GM23338 (cell line): ENCODE results near the gene ZNF804B. TPM values are rescaled to one million over a fixed set of nuclear protein-coding genes. Genes with fewer than 3 reads are reported as not detected.

Source experiments
- ATAC-seq: fragments of 200-7000 bp; cut with Tn5 transposase; 3 replicates; pipeline ENCODE4 v1.9.1; 2020
- DNase-seq: peaks from one replicate; pipeline ENCODE4 v3.0.0-alpha.2; 2015; ENCODE audit warnings: low spot score
- H2AFZ ChIP-seq: fragments of 200-600 bp; sonication (generic); 2 replicates; pipeline ENCODE4 v1.8.0; 2016; ENCODE audit warnings: antibody characterized with exemption, mild to moderate bottlenecking, moderate library complexity
- H3F3A ChIP-seq: fragments of 200-600 bp; sonication (generic); replicated peaks from 2 replicates; pipeline ENCODE4 v1.8.0; 2017; ENCODE audit warnings: antibody characterized with exemption, mixed run types, low read depth
- H3K27ac ChIP-seq: fragments of 200-600 bp; sonication (generic); 2 replicates; pipeline ENCODE4 v1.6.1; 2016; ENCODE audit warnings: low read depth
- H3K27me3 ChIP-seq: fragments of 200-600 bp; sonication (generic); 2 replicates; pipeline ENCODE4 v1.8.0; 2016; ENCODE audit warnings: mild to moderate bottlenecking, mixed run types, moderate library complexity; ENCODE audit not compliant: insufficient read depth
- H3K36me3 ChIP-seq: fragments of 200-600 bp; sonication (generic); 2 replicates; pipeline ENCODE4 v1.8.0; 2016; ENCODE audit warnings: mild to moderate bottlenecking; ENCODE audit not compliant: insufficient read depth
- H3K4me1 ChIP-seq: fragments of 200-600 bp; sonication (generic); 2 replicates; pipeline ENCODE4 v1.8.0; 2016; ENCODE audit warnings: mild to moderate bottlenecking, moderate library complexity; ENCODE audit not compliant: insufficient read depth
- H3K4me2 ChIP-seq: fragments of 200-600 bp; sonication (generic); 2 replicates; pipeline ENCODE4 v1.7.1; 2017; ENCODE audit warnings: mixed run types
- H3K4me3 ChIP-seq: fragments of 200-600 bp; sonication (generic); 2 replicates; pipeline ENCODE4 v1.6.1; 2016; ENCODE audit warnings: mixed run types
- H3K79me2 ChIP-seq: fragments of 200-600 bp; sonication (generic); replicated peaks from 2 replicates; pipeline ENCODE4 v1.8.0; 2017; ENCODE audit warnings: mild to moderate bottlenecking; ENCODE audit not compliant: insufficient read depth
- H3K9me2 ChIP-seq: fragments of 200-600 bp; sonication (generic); 2 replicates; pipeline ENCODE4 v1.8.0; 2017; ENCODE audit not compliant: insufficient read depth
- H4K20me1 ChIP-seq: fragments of 200-600 bp; sonication (generic); replicated peaks from 2 replicates; pipeline ENCODE4 v1.8.0; 2017; ENCODE audit warnings: mild to moderate bottlenecking; ENCODE audit not compliant: insufficient read depth
- H3K27ac Mint-ChIP-seq: 2 replicates; pipeline ENCODE4 v1.8.0; 2020; ENCODE audit warnings: inconsistent platforms, mild to moderate bottlenecking, moderate library complexity, mixed read lengths
- H3K27me3 Mint-ChIP-seq: 3 replicates; pipeline ENCODE4 v1.8.0; 2022; ENCODE audit warnings: low read depth, mild to moderate bottlenecking, moderate library complexity, mixed read lengths, inconsistent platforms; ENCODE audit not compliant: insufficient read depth, poor library complexity
- H3K36me3 Mint-ChIP-seq: 3 replicates; pipeline ENCODE4 v1.8.0; 2021; ENCODE audit warnings: low read depth, mild to moderate bottlenecking, inconsistent platforms, moderate library complexity, mixed read lengths
- H3K4me1 Mint-ChIP-seq: 3 replicates; pipeline ENCODE4 v1.8.0; 2020; ENCODE audit warnings: mild to moderate bottlenecking, inconsistent platforms, mixed read lengths
- H3K4me3 Mint-ChIP-seq: 3 replicates; pipeline ENCODE4 v1.8.0; 2021; ENCODE audit warnings: moderate library complexity, mild to moderate bottlenecking, inconsistent platforms, mixed read lengths
- H3K9me3 Mint-ChIP-seq: 3 replicates; pipeline ENCODE4 v1.8.0; 2020; ENCODE audit warnings: moderate library complexity, mild to moderate bottlenecking, inconsistent platforms, mixed read lengths
- CREB1 ChIP-seq: fragments of 250-450 bp; sonication (Bioruptor Pico); IDR thresholded peaks from 2 replicates; pipeline ENCODE4 v1.5.0; 2020; ENCODE audit warnings: low read depth, mild to moderate bottlenecking, moderate library complexity
- EZH2 ChIP-seq: fragments of 200-600 bp; sonication (generic); IDR thresholded peaks from one replicate; pipeline ENCODE4 v1.8.0; 2017; ENCODE audit warnings: antibody characterized with exemption, mild to moderate bottlenecking, low read depth; ENCODE audit not compliant: unreplicated experiment
- JUNB ChIP-seq: IDR thresholded peaks from one replicate; pipeline ENCODE4 v1.6.1; 2016; ENCODE audit warnings: antibody characterized with exemption; ENCODE audit not compliant: unreplicated experiment
- NANOG ChIP-seq: IDR thresholded peaks from 2 replicates; pipeline ENCODE4 v1.6.1; 2016; ENCODE audit warnings: antibody characterized with exemption, borderline replicate concordance
- POLR2AphosphoS5 ChIP-seq: IDR thresholded peaks from 2 replicates; pipeline ENCODE4 v1.6.1; 2016; ENCODE audit warnings: antibody characterized with exemption, low read depth
- ZNF114 ChIP-seq: fragments of 250-450 bp; sonication (Bioruptor Pico); IDR thresholded peaks from 2 replicates; pipeline ENCODE4 v1.5.0; 2020; ENCODE audit warnings: mild to moderate bottlenecking, moderate library complexity
- ZNF331 ChIP-seq: fragments of 250-450 bp; sonication (Bioruptor Pico); IDR thresholded peaks from 2 replicates; pipeline ENCODE4 v1.5.0; 2020; ENCODE audit warnings: low read depth, mild to moderate bottlenecking, moderate library complexity
- polyA plus RNA-seq: library from polyadenylated mRNA; unstranded; fragments of >200 nt; fragmentation: Nextera tagmentation; extraction: Ambion mirVana; gene quantifications from 2 replicates; pipeline ENCODE4 v1.2.1, GENCODE V29; 2016
- total RNA-seq: library from RNA; depleted of rRNA; stranded (reverse); fragments of >200 nt; shearing (Covaris generic); gene quantifications from 2 replicates; pipeline ENCODE4 v1.2.3, GENCODE V29; 2014
- TF ChIP-seq, protein P1 (sequence below): IDR thresholded peaks from one replicate; pipeline ENCODE4 v1.6.1; 2018; ENCODE audit warnings: antibody characterized with exemption; ENCODE audit not compliant: unreplicated experiment
- TF ChIP-seq, protein P2 (sequence below), 2 experiments: fragments of 200-600 bp in 1 of 2; sonication (generic) in 1 of 2; conservative IDR thresholded peaks; 2 replicates each; pipeline versions ENCODE4 v1.5.1 to v1.6.1; 2016 to 2017; ENCODE audit warnings: antibody characterized with exemption in 2 of 2, low read depth in 2 of 2, mild to moderate bottlenecking in 2 of 2, moderate library complexity in 1 of 2

Gene ZNF804B
- total and polyA plus RNA-seq, 2 experiments from 2014 or later = not detected

DNA sequence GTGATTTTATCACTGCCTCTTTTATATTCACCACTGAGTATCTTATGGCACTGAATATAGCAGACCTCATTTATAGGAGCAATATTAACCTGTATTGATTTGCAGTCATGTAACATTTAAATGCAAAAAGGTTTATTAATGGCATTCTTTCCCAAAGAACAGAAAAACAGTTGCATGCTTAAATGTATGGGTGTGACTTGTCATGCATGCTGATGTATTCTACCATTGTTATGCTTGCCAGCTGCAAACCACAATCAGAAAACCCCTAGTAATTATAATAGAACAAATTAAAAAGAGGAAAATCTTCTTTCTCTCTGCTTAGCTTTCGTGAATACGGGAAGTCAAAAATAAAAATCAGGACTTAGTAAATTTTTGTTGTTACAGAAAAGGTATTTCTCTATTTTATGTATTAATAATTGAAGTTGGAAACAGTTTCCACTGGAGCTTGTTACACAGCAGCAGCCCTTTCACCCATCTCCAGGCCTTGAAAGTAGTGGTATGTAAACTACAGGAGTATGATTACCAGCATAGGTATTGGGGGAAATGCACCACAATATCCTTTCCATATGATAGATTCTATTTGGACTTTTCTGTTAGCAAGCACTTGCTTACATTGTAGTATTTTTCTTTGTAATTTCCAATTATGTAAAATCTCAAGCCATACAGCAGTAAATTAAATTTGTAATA lies 183.5 kb downstream of the ZNF804B start:
- H3K27ac Mint-ChIP-seq = 0 out of 2 replicates have a peak overlapping the region, but pooled peaks have one; percentile 16
- Histone ChIP-seq H3K4me3 (no peak overlapping the region), H3K4me2 (peak overlapping the region; percentile 41; the same call in 1 of the 2 replicates), H3K27me3 (no peaks in the 10 kb centered on the region), H3K36me3 (no peaks in the 10 kb centered on the region), H3K4me1 (peaks cover 16% of the 10 kb centered on the region), H3K27ac (peak overlapping the region; percentile 35; the same call in 1 of the 2 replicates), H3F3A (no peaks in the 10 kb centered on the region), H4K20me1 (no peaks in the 10 kb centered on the region), H3K79me2 (no peaks in the 10 kb centered on the region), H3K9me2 (no peaks in the 10 kb centered on the region), H2AFZ (no peak overlapping the region; the same call in 1 of the 2 replicates)
- DNase-seq (no peak), ATAC-seq (no peak)
- H3K4me1 Mint-ChIP-seq = peaks cover 20% of the 10 kb centered on the region; the same call in 2 of the 3 replicates
- peaks cover 9% of the 10 kb centered on the region; the same call in 1 of the 3 replicates for H3K9me3 Mint-ChIP-seq
- H3K4me3 Mint-ChIP-seq = no peak overlapping the region
- TF ChIP-seq EZH2 (no peak), JUNB (no peak)
- peaks cover 3% of the 10 kb centered on the region for H3K27me3 Mint-ChIP-seq
- H3K36me3 Mint-ChIP-seq = peaks cover 11% of the 10 kb centered on the region; the same call in 2 of the 3 replicates

DNA sequence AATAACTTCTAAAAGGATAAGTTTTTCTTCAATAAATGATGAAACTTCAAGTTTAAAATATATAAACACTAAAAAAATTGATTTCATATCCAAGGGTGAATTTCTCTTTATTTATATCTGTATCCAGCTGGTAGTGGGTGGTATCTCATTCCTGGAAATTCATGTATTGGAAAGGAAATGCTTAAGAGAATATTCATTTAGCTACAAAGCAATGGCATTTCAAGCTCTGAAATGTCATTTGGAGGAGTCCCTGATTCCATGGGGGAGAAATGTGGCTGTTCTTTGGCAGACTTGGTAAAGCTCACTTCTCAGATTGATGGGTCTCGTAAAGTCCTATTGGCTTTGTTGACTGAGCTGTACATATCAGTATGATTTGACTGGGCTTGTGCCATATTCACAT lies 192.3 kb downstream of the ZNF804B start:
- H3K4me1 Mint-ChIP-seq = peaks cover 6% of the 10 kb centered on the region; the same call in 2 of the 3 replicates
- Histone ChIP-seq H3K9me2 (0 out of 2 replicates have a peak, but pooled peaks cover 3% of the 10 kb centered on the region), H3K4me3 (no peak overlapping the region), H3F3A (no peaks in the 10 kb centered on the region), H3K27me3 (no peaks in the 10 kb centered on the region), H2AFZ (no peak overlapping the region), H3K27ac (no peak overlapping the region), H4K20me1 (no peaks in the 10 kb centered on the region), H3K79me2 (no peaks in the 10 kb centered on the region), H3K36me3 (no peaks in the 10 kb centered on the region), H3K4me1 (peaks cover 23% of the 10 kb centered on the region), H3K4me2 (0 out of 2 replicates have a peak overlapping the region, but pooled peaks have one; percentile 16)
- no peak for TF ChIP-seq POLR2AphosphoS5
- ATAC-seq (no peak), DNase-seq (peak; percentile 26)
- no peak overlapping the region for H3K27ac Mint-ChIP-seq
- H3K27me3 Mint-ChIP-seq = no peaks in the 10 kb centered on the region
- no peaks in the 10 kb centered on the region for H3K36me3 Mint-ChIP-seq
- H3K4me3 Mint-ChIP-seq = no peak overlapping the region
- no peaks in the 10 kb centered on the region for H3K9me3 Mint-ChIP-seq

DNA sequence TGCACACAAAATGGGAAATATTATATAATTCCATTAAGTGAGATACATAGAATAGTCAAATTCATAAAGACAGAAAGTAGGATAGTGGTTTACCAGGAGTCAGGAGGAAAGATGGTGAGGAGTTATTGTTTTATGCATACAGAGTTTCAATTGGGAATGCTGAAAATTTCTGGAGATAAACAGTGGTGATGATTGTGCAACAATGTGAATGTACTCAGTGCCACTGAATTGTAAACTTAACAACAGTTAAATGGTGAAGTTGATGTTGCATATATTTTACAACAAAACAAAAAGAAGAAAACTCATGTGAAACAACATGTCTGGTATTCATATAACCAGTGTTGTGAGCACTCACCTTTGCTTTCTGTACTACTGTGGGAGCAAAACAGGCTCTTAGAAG lies 204.9 kb downstream of the ZNF804B start:
- 0 out of 2 replicates have a peak overlapping the region, but pooled peaks have one; percentile 35 for H3K27ac ChIP-seq
- H3K36me3 Mint-ChIP-seq = peaks cover 21% of the 10 kb centered on the region
- no peak for ATAC-seq
- no peaks in the 10 kb centered on the region for H3K36me3 ChIP-seq
- no peak overlapping the region for H2AFZ ChIP-seq
- H3K27me3 ChIP-seq = no peaks in the 10 kb centered on the region
- no peak overlapping the region for H3K27ac Mint-ChIP-seq
- peaks cover 16% of the 10 kb centered on the region for H3K4me1 ChIP-seq
- TF ChIP-seq, protein P1, sequence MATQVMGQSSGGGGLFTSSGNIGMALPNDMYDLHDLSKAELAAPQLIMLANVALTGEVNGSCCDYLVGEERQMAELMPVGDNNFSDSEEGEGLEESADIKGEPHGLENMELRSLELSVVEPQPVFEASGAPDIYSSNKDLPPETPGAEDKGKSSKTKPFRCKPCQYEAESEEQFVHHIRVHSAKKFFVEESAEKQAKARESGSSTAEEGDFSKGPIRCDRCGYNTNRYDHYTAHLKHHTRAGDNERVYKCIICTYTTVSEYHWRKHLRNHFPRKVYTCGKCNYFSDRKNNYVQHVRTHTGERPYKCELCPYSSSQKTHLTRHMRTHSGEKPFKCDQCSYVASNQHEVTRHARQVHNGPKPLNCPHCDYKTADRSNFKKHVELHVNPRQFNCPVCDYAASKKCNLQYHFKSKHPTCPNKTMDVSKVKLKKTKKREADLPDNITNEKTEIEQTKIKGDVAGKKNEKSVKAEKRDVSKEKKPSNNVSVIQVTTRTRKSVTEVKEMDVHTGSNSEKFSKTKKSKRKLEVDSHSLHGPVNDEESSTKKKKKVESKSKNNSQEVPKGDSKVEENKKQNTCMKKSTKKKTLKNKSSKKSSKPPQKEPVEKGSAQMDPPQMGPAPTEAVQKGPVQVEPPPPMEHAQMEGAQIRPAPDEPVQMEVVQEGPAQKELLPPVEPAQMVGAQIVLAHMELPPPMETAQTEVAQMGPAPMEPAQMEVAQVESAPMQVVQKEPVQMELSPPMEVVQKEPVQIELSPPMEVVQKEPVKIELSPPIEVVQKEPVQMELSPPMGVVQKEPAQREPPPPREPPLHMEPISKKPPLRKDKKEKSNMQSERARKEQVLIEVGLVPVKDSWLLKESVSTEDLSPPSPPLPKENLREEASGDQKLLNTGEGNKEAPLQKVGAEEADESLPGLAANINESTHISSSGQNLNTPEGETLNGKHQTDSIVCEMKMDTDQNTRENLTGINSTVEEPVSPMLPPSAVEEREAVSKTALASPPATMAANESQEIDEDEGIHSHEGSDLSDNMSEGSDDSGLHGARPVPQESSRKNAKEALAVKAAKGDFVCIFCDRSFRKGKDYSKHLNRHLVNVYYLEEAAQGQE = no peak
- TF ChIP-seq ZNF331 (CRISPR knock-in tag) (no peak), ZNF114 (CRISPR knock-in tag) (no peak), JUNB (no peak), CREB1 (CRISPR knock-in tag) (no peak), NANOG (no peak)
- TF ChIP-seq, protein P2, sequence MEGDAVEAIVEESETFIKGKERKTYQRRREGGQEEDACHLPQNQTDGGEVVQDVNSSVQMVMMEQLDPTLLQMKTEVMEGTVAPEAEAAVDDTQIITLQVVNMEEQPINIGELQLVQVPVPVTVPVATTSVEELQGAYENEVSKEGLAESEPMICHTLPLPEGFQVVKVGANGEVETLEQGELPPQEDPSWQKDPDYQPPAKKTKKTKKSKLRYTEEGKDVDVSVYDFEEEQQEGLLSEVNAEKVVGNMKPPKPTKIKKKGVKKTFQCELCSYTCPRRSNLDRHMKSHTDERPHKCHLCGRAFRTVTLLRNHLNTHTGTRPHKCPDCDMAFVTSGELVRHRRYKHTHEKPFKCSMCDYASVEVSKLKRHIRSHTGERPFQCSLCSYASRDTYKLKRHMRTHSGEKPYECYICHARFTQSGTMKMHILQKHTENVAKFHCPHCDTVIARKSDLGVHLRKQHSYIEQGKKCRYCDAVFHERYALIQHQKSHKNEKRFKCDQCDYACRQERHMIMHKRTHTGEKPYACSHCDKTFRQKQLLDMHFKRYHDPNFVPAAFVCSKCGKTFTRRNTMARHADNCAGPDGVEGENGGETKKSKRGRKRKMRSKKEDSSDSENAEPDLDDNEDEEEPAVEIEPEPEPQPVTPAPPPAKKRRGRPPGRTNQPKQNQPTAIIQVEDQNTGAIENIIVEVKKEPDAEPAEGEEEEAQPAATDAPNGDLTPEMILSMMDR (conservative IDR thresholded peaks at IDR 0.05; ENCODE audit: low read depth in 2 of 2) = no peak
- no peaks in the 10 kb centered on the region for H4K20me1 ChIP-seq
- H3K4me2 ChIP-seq = no peak overlapping the region
- peaks cover 11% of the 10 kb centered on the region for H3K9me3 Mint-ChIP-seq
- H3K79me2 ChIP-seq = no peaks in the 10 kb centered on the region
- no peak overlapping the region for H3K4me3 ChIP-seq
- peaks cover 3% of the 10 kb centered on the region for H3K27me3 Mint-ChIP-seq
- no peak overlapping the region for H3K4me3 Mint-ChIP-seq
- peaks cover 18% of the 10 kb centered on the region for H3K4me1 Mint-ChIP-seq
- 0 out of 2 replicates have a peak, but pooled peaks cover 5% of the 10 kb centered on the region for H3K9me2 ChIP-seq
- no peak for DNase-seq
- no peaks in the 10 kb centered on the region for H3F3A ChIP-seq
